Osteocyte (in vitro differentiated cells): Measurements from ENCODE around the gene NAALAD2. TPM values are rescaled to one million over a fixed set of nuclear protein-coding genes. Genes with fewer than 3 reads are reported as not detected.

Experiments
- DNase-seq: peaks from one replicate; pipeline ENCODE4 v3.0.0; 2021; ENCODE audit warnings: mixed read lengths; ENCODE audit not compliant: unreplicated experiment; ENCODE audit errors: extremely low spot score
- H3K27ac Mint-ChIP-seq: one replicate; pipeline ENCODE4 v1.8.0; 2021; ENCODE audit warnings: mild to moderate bottlenecking, mixed read lengths; ENCODE audit not compliant: unreplicated experiment
- H3K27me3 Mint-ChIP-seq: one replicate; pipeline ENCODE4 v1.8.0; 2021; ENCODE audit warnings: mixed read lengths; ENCODE audit not compliant: unreplicated experiment
- H3K36me3 Mint-ChIP-seq: one replicate; pipeline ENCODE4 v1.8.0; 2021; ENCODE audit warnings: mixed read lengths; ENCODE audit not compliant: unreplicated experiment
- H3K4me1 Mint-ChIP-seq: one replicate; pipeline ENCODE4 v1.8.0; 2021; ENCODE audit warnings: mixed read lengths; ENCODE audit not compliant: unreplicated experiment
- H3K4me3 Mint-ChIP-seq: one replicate; pipeline ENCODE4 v1.8.0; 2021; ENCODE audit warnings: mild to moderate bottlenecking, moderate library complexity, mixed read lengths; ENCODE audit not compliant: unreplicated experiment
- H3K9me3 Mint-ChIP-seq: one replicate; pipeline ENCODE4 v1.8.0; 2021; ENCODE audit warnings: mixed read lengths; ENCODE audit not compliant: unreplicated experiment
- CTCF ChIP-seq: fragments of 200-600 bp; sonication (generic); IDR thresholded peaks from 2 replicates; pipeline ENCODE4 v1.5.0; 2021; ENCODE audit warnings: antibody characterized with exemption, mild to moderate bottlenecking, moderate library complexity
- total RNA-seq: library from RNA; stranded (reverse); gene quantifications from 2 replicates; pipeline ENCODE4 v1.2.1, GENCODE V29; 2021

The NAALAD2 gene
- total RNA-seq, 1 donor from 2014 or later = 5.5 TPM

- Mint-ChIP-seq H3K36me3 (no peaks in the 10 kb centered on the region), H3K4me3 (no peak overlapping the region), H3K9me3 (no peaks in the 10 kb centered on the region), H3K27me3 (no peaks in the 10 kb centered on the region), H3K27ac (no peak overlapping the region), H3K4me1 (peaks cover 20% of the 10 kb centered on the region)
- no peak for DNase-seq
- TF ChIP-seq CTCF = no peak
These were observed 14.3 kb upstream of the NAALAD2 start for GRCh38 chr11:90120191-90120590.

DNA sequence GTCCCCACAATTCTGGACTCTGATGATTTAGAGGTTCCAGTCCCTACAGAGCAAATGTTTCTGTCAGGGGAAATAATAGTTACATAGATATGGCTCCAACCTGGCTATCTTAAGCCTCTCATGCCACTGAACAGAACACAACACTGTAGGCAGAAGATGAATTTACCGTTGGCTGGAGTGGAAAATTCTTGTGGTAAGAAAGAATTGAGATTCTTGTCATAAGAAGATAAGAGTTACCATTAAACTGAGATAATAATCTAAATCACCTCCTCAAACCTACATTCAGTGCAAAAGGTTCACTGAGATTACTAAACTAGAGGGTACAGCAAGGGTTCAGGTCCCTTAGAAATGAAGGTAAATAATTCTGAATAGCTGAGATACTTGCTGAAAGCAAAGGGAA, 10.1 kb upstream of the NAALAD2 start:
- no peak for DNase-seq
- Mint-ChIP-seq H3K27ac (no peak overlapping the region), H3K27me3 (no peaks in the 10 kb centered on the region), H3K4me1 (peaks cover 20% of the 10 kb centered on the region), H3K36me3 (no peaks in the 10 kb centered on the region), H3K4me3 (no peak overlapping the region), H3K9me3 (no peaks in the 10 kb centered on the region)
- no peak for TF ChIP-seq CTCF

DNA sequence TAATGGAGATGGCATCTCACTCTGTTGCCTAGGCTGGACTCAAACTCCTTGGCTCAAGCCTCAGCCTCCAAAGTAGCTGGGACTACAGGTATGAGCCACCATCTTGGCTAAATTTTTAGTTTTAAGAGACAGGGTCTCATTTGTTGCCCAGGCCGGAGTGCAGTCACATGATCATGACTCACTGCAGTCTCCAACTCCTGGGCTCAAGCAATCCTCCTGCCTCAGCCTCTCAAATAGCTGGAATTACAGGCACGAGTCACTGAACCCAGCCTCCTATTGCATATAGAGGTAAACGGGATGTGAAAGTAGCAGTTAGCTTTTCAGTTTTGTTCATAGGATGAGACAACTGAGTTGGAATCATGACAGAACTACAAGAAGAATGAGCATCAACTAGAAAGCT, 9.5 kb upstream of the NAALAD2 start:
- Mint-ChIP-seq H3K9me3 (no peaks in the 10 kb centered on the region), H3K27me3 (no peaks in the 10 kb centered on the region), H3K27ac (no peak overlapping the region), H3K4me1 (peaks cover 20% of the 10 kb centered on the region), H3K4me3 (no peak overlapping the region), H3K36me3 (no peaks in the 10 kb centered on the region)
- no peak for TF ChIP-seq CTCF
- DNase-seq = no peak

GRCh38 chr11:90133560-90134477, 644 bp upstream of the NAALAD2 start:
- H3K27me3 Mint-ChIP-seq = peaks cover 5% of the 10 kb centered on the region
- H3K4me1 Mint-ChIP-seq = peaks cover 23% of the 10 kb centered on the region
- peaks cover 3% of the 10 kb centered on the region for H3K36me3 Mint-ChIP-seq
- no peaks in the 10 kb centered on the region for H3K9me3 Mint-ChIP-seq
- H3K27ac Mint-ChIP-seq = peak overlapping the region; percentile 15
- H3K4me3 Mint-ChIP-seq = peak overlapping the region; percentile 81
- no peak for TF ChIP-seq CTCF
- no peak for DNase-seq

- H3K4me1 Mint-ChIP-seq = peaks cover 23% of the 10 kb centered on the region
- peak overlapping the region; percentile 62 for H3K27ac Mint-ChIP-seq
- H3K36me3 Mint-ChIP-seq = peaks cover 3% of the 10 kb centered on the region
- no peak for TF ChIP-seq CTCF
- DNase-seq = no peak
- H3K4me3 Mint-ChIP-seq = peak overlapping the region; percentile 81
- H3K9me3 Mint-ChIP-seq = no peaks in the 10 kb centered on the region
- peaks cover 5% of the 10 kb centered on the region for H3K27me3 Mint-ChIP-seq
These were observed 553 bp downstream of the NAALAD2 start for GRCh38 chr11:90135016-90135415.
